H1 (cell line): Measurements from ENCODE around the gene EPRS1. TPM values are rescaled to one million over a fixed set of nuclear protein-coding genes. Genes with fewer than 3 reads are reported as not detected.

ENCODE experiments used
- EGR1 ChIP-seq: IDR thresholded peaks from 2 replicates; pipeline ENCODE4 v1.6.1; 2011; ENCODE audit warnings: low read depth, low read length, borderline replicate concordance
- JUND ChIP-seq: IDR thresholded peaks from 2 replicates; pipeline ENCODE4 v1.6.1; 2011; ENCODE audit warnings: mild to moderate bottlenecking, improper control_type of control experiment, low read length
- KDM4A ChIP-seq: IDR thresholded peaks from one replicate; pipeline ENCODE4 v1.7.1; 2012; ENCODE audit warnings: low read depth, mild to moderate bottlenecking, moderate library complexity, low read length, inconsistent platforms; ENCODE audit not compliant: severe bottlenecking
- POLR2AphosphoS5 ChIP-seq: IDR thresholded peaks from 2 replicates; pipeline ENCODE4 v1.6.1; 2011; ENCODE audit warnings: low read depth, low read length
- TEAD4 ChIP-seq: IDR thresholded peaks from 2 replicates; pipeline ENCODE4 v1.6.1; 2012; ENCODE audit warnings: low read depth, low read length, inconsistent platforms, mixed read lengths
- YY1 ChIP-seq: IDR thresholded peaks from 2 replicates; pipeline ENCODE4 v1.6.1; 2011; ENCODE audit warnings: low read depth, mild to moderate bottlenecking, low read length
- polyA plus RNA-seq, 7 experiments: library from polyadenylated mRNA; depleted of rRNA in 3 of 7; stranded (reverse) in 5 of 7; unstranded in 2 of 7; fragments of >200 nt in 5 of 7; fragments of 200-250 nt in 2 of 7; gene quantifications; 1 replicate in 5 of 7; 2 replicates in 1 of 7; 4 replicates in 1 of 7; pipeline versions ENCODE4 v1.2.1 to v1.2.3, GENCODE V29; 2011 to 2013; ENCODE audit warnings: missing spikeins in 2 of 7, mixed read lengths in 2 of 7
- total RNA-seq: library from RNA; stranded (reverse); fragmentation: NEBNext Ultra II Directional; extraction: Animal tissue kit (Norgen Biotek cat#: 25700); gene quantifications from 2 replicates; pipeline ENCODE4 v1.2.1, GENCODE V29; 2021
- TF ChIP-seq, protein P1 (sequence below): IDR thresholded peaks from 2 replicates; pipeline ENCODE4 v1.6.1; 2012; ENCODE audit warnings: inconsistent platforms

The EPRS1 gene
- total and polyA plus RNA-seq, 2 of the 8 experiments (the other 6 are each of a cell fraction or from before 2014, with no cell fraction given) = 38.4 to 171 TPM

DNA sequence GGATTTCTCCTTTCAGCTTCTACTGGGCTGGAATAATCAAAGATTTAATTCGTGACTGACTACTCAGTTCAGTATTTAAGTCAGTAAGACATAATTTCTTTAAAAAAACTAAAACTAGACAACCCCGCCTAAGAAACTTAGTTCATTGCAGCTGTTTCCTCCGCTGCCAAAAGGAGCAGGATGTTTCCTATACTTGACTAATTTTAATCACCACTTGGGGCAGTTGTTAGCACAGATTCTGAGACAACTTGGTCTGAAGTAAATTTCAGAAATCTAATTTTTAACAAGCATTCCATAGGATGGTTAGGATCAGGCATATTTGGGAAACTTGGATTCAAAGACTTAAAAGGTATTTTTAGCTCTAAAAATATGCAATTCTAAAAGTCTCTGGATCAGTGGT is 34.0 kb downstream of the EPRS1 start (continued):
- TF ChIP-seq, protein P1, sequence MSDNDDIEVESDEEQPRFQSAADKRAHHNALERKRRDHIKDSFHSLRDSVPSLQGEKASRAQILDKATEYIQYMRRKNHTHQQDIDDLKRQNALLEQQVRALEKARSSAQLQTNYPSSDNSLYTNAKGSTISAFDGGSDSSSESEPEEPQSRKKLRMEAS = no peak
- no peak for TF ChIP-seq EGR1
- TF ChIP-seq YY1 = no peak
- no peak for TF ChIP-seq KDM4A
- TF ChIP-seq POLR2AphosphoS5 = no peak
- no peak for TF ChIP-seq JUND
- TF ChIP-seq TEAD4 = no peak
